HG02970 (cell line): Measurements from ENCODE around the gene HSP90AB1.

ENCODE experiments used
- ATAC-seq: cut with Tn5 transposase; IDR thresholded peaks from one replicate; pipeline ENCODE4 v1.9.1; 2021; ENCODE audit warnings: mild to moderate bottlenecking, moderate library complexity, moderate number of reproducible peaks; ENCODE audit not compliant: unreplicated experiment, low FRiP score

The HSP90AB1 gene

GRCh38 chr6:44302856-44303255 lies 56.0 kb downstream of the HSP90AB1 start:
- no peak for ATAC-seq
